Measurements from ENCODE around the gene ZNF683. TPM values are rescaled to one million over a fixed set of nuclear protein-coding genes. Genes with fewer than 3 reads are reported as not detected.

ZNF683 gene
- total and polyA plus RNA-seq, 2 of the 4 experiments (the other 2 are of a cell fraction) = not detected

GRCh38 chr1:26314501-26314900 lies 58.0 kb downstream of the ZNF683 start:
- no TSS peak for BruUV-seq (replicated peaks)
- Histone ChIP-seq H3K9me3 (ENCODE audit: control insufficient read depth, insufficient read depth, low read length) (no peaks in the 10 kb centered on the region), H4K8ac (ENCODE audit: low read depth in 2 of 2, low read length in 2 of 2) (no peak overlapping the region), H3K18ac (ENCODE audit: low read depth, low read length) (no peak overlapping the region), H2AK9ac (replicated peaks; ENCODE audit: low read depth, low read length, poor library complexity) (no peak overlapping the region), H3K27me3 (ENCODE audit: control insufficient read depth, insufficient read depth, low read length) (peaks cover 4% of the 10 kb centered on the region; the same call in 1 of the 2 replicates), H2BK20ac (ENCODE audit: low read depth, low read length) (no peak overlapping the region), H4K20me1 (ENCODE audit: insufficient read depth, low read length) (no peaks in the 10 kb centered on the region), H3K56ac (ENCODE audit: extremely low read depth, insufficient read depth, low read length) (no peak overlapping the region), H3K23ac (ENCODE audit: low read depth, low read length) (no peak overlapping the region), H3K27ac (ENCODE audit: insufficient read depth, low read length) (no peak overlapping the region), H3K4me1 (ENCODE audit: control insufficient read depth, insufficient read depth, low read length) (peaks cover 2% of the 10 kb centered on the region; the same call in 1 of the 2 replicates), H4K91ac (ENCODE audit: insufficient read depth, low read depth, low read length) (no peak overlapping the region), H3K36me3 (ENCODE audit: control insufficient read depth, insufficient read depth, low read length) (no peaks in the 10 kb centered on the region), H2BK15ac (ENCODE audit: low read depth, low read length) (no peak overlapping the region), H3K14ac (replicated peaks; ENCODE audit: low read depth, low read length) (no peak overlapping the region), H2AFZ (replicated peaks; ENCODE audit: low read length, poor library complexity) (no peak overlapping the region), H3K4ac (ENCODE audit: low read depth, low read length) (no peak overlapping the region), H2BK5ac (ENCODE audit: low read depth, low read length, poor library complexity, severe bottlenecking) (no peak overlapping the region), H3K79me1 (ENCODE audit: low read depth in 1 of 2, low read length in 2 of 2) (no peaks in the 10 kb centered on the region), H3K4me2 (ENCODE audit: low read depth, low read length) (no peak overlapping the region), H2AK5ac (ENCODE audit: low read depth, low read length) (no peak overlapping the region), H2BK120ac (ENCODE audit: low read depth, low read length) (no peak overlapping the region), H3K9ac (ENCODE audit: low read depth, low read length) (no peak overlapping the region), H3K4me3 (ENCODE audit: insufficient read depth, low read depth, low read length) (no peak overlapping the region), H3K9me1 (ENCODE audit: insufficient read depth, low read length) (no peaks in the 10 kb centered on the region), H4K5ac (ENCODE audit: low read depth, low read length) (no peak overlapping the region)
- in situ Hi-C loops (cut with MboI; ENCODE audit: low sequenced_read_pairs) (no loop called here), dilution Hi-C loops (cut with HindIII; ENCODE audit: low sequenced_read_pairs, unreplicated experiment) (no loop called here), intact Hi-C loops (cut with micrococcal nuclease) (no loop called here)
- 80% methylated on average over 1 of the region's 5 CpGs; no CpG with 5 or more reads in 1 of the 2 experiments for WGBS, 2 experiments (ENCODE audit: extremely low coverage in 2 of 2, insufficient read length in 1 of 2)
- TF ChIP-seq NFE2L2 (IDR thresholded peaks at IDR 0.05; ENCODE audit: low read depth, low read length) = no peak
- no peak for TF ChIP-seq CEBPB (IDR thresholded peaks at IDR 0.05; ENCODE audit: low read depth, low read length)
- TF ChIP-seq MAZ (IDR thresholded peaks at IDR 0.05; ENCODE audit: borderline replicate concordance, low read depth, low read length) = no peak
- no peak for TF ChIP-seq FOS (IDR thresholded peaks at IDR 0.05; ENCODE audit: low read depth, low read length)
- TF ChIP-seq POLR2A (IDR thresholded peaks at IDR 0.05; ENCODE audit: low read depth, low read length) = no peak
- no peak for TF ChIP-seq RCOR1 (IDR thresholded peaks at IDR 0.05; ENCODE audit: insufficient replicate concordance, low read length)
- TF ChIP-seq SMC3 (IDR thresholded peaks at IDR 0.05; ENCODE audit: low read depth, low read length) = no peak
- TF ChIP-seq RFX5 (IDR thresholded peaks at IDR 0.05; ENCODE audit: low read depth, low read length) = no peak
- TF ChIP-seq CTCF (conservative IDR thresholded peaks at IDR 0.05; ENCODE audit: low read depth, low read length) = no peak
- TF ChIP-seq USF2 (IDR thresholded peaks at IDR 0.05; ENCODE audit: low read depth, low read length) = no peak
- no peak for TF ChIP-seq BHLHE40 (IDR thresholded peaks at IDR 0.05; ENCODE audit: low read depth, low read length)
- ATAC-seq (ENCODE audit: low read depth) (no peak), DNase-seq (no peak)
- ChIA-PET CTCF (interaction anchor here (0.8 to 1.4 kb wide), 2 partner anchors 39 to 145 kb away, joined by 5 read pairs; partner anchors contain the start of gene ZNF593), POLR2A (ENCODE audit: unreplicated experiment) (no interaction called here)
